Thymus (tissue), 11 donors: ENCODE data around the gene SRSF8. TPM values are rescaled to one million over a fixed set of nuclear protein-coding genes. Genes with fewer than 3 reads are reported as not detected.

ENCODE experiments used
- DNase-seq, 9 donors: peaks; one replicate each; pipeline ENCODE4 v3.0.0-alpha.2; 2013; ENCODE audit warnings: low spot score in 9 of 9, low read depth in 6 of 9, missing footprints in 1 of 9
- H3K27ac ChIP-seq, 2 donors: one replicate each; pipeline ENCODE4 v1.5.1; 2013; ENCODE audit warnings: control low read depth in 1 of 2, low read depth in 1 of 2, low read length in 1 of 2, mild to moderate bottlenecking in 1 of 2, moderate library complexity in 1 of 2
- H3K27me3 ChIP-seq, 2 donors: one replicate each; pipeline ENCODE4 v1.5.1; 2013; ENCODE audit warnings: low read length in 1 of 2; ENCODE audit not compliant: control insufficient read depth in 2 of 2, insufficient read depth in 1 of 2
- H3K36me3 ChIP-seq, 2 donors: one replicate each; pipeline ENCODE4 v1.5.1; 2013; ENCODE audit warnings: low read length in 1 of 2, mild to moderate bottlenecking in 1 of 2, moderate library complexity in 1 of 2; ENCODE audit not compliant: control insufficient read depth in 2 of 2, insufficient read depth in 2 of 2
- H3K4me1 ChIP-seq, 2 donors: one replicate each; pipeline ENCODE4 v1.5.1; 2013; ENCODE audit warnings: low read length in 2 of 2; ENCODE audit not compliant: control insufficient read depth in 2 of 2, insufficient read depth in 2 of 2
- H3K4me3 ChIP-seq, 2 donors: one replicate each; pipeline ENCODE4 v1.5.1; 2013; ENCODE audit warnings: low read length in 2 of 2, control low read depth in 1 of 2, mild to moderate bottlenecking in 1 of 2
- H3K9me3 ChIP-seq, 2 donors: one replicate each; pipeline ENCODE4 v1.5.1; 2013; ENCODE audit warnings: low read length in 1 of 2, mild to moderate bottlenecking in 1 of 2; ENCODE audit not compliant: control insufficient read depth in 2 of 2, insufficient read depth in 1 of 2
- WGBS: extraction: QIAGEN DNeasy Blood & Tissue Kit; methylation state at CpG from one replicate; pipeline ENCODE4 v1.1.7; 2013; 5-methylcytosine and 5-hydroxymethylcytosine counted together
- polyA plus RNA-seq: library from polyadenylated mRNA; stranded (reverse); fragments of 200-250 nt; gene quantifications from one replicate; pipeline ENCODE4 v1.2.3, GENCODE V29; 2013
- total RNA-seq: library from RNA; stranded (reverse); fragments of 120-200 nt; gene quantifications from one replicate; pipeline ENCODE4 v1.2.4, GENCODE V29; 2013
- donor health status: healthy.

The SRSF8 gene
- total and polyA plus RNA-seq, 2 donors, result 12.5 to 76.8 TPM

- 97% methylated on average over 1 of the region's 1 CpG for WGBS
- Histone ChIP-seq H3K27ac (no peak overlapping the region), H3K4me1 (peaks cover 10 to 23% of the 10 kb centered on the region in 2 donors), H3K36me3 (no peaks in the 10 kb centered on the region), H3K27me3 (peaks cover 0 to 8% of the 10 kb centered on the region in 2 donors), H3K9me3 (no peaks in the 10 kb centered on the region), H3K4me3 (no peak overlapping the region)
- DNase-seq, result no peak
Observed at GRCh38 chr11:95086836-95087570, 20.3 kb downstream of the SRSF8 start.

- Histone ChIP-seq H3K27ac (peak overlapping the region; percentile 79 to 93), H3K4me3 (peak overlapping the region; percentile 72 to 77), H3K4me1 (peaks cover 10 to 22% of the 10 kb centered on the region in 2 donors), H3K27me3 (peaks cover 0 to 8% of the 10 kb centered on the region in 2 donors), H3K9me3 (no peaks in the 10 kb centered on the region), H3K36me3 (no peaks in the 10 kb centered on the region)
- DNase-seq, result no peak
- 5% methylated on average over 27 of the region's 27 CpGs for WGBS
Observed at GRCh38 chr11:95088946-95089619, 22.4 kb downstream of the SRSF8 start.

GRCh38 chr11:95089620-95090542 is 23.2 kb downstream of the SRSF8 start, which contains the start of gene ENDOD1:
ENDOD1 (plus strand) TSS chr11:95089846; CDS start chr11:95089928, 82 bp downstream.
- Histone ChIP-seq H3K4me3 (peak within 1 kb of the TSS; percentile 72 to 77), H3K36me3 (no peaks in the 10 kb centered on the region), H3K4me1 (peaks cover 10 to 22% of the 10 kb centered on the region in 2 donors), H3K27ac (peak within 1 kb of the TSS; percentile 79 to 93), H3K27me3 (peaks cover 0 to 8% of the 10 kb centered on the region in 2 donors), H3K9me3 (no peaks in the 10 kb centered on the region)
- WGBS, result under 1% methylated on average over 106 of the region's 106 CpGs
- peak in 8 of 9 donors; percentile 65 to 92 (median 80) for DNase-seq

- no peak overlapping the region for H3K4me3 ChIP-seq
- no peaks in the 10 kb centered on the region for H3K36me3 ChIP-seq
- H3K4me1 ChIP-seq, result peaks cover 10 to 22% of the 10 kb centered on the region in 2 donors
- H3K27me3 ChIP-seq, result peaks cover 0 to 8% of the 10 kb centered on the region in 2 donors
- no peak overlapping the region for H3K27ac ChIP-seq
- H3K9me3 ChIP-seq, result no peaks in the 10 kb centered on the region
- DNase-seq, result no peak
Observed at GRCh38 chr11:95091663-95092180, 25.0 kb downstream of the SRSF8 start.

- no peaks in the 10 kb centered on the region for H3K9me3 ChIP-seq
- WGBS, result 58% methylated on average over 5 of the region's 5 CpGs
- no peaks in the 10 kb centered on the region for H3K36me3 ChIP-seq
- peaks cover 10 to 22% of the 10 kb centered on the region in 2 donors for H3K4me1 ChIP-seq
- no peak overlapping the region for H3K27ac ChIP-seq
- H3K4me3 ChIP-seq, result no peak overlapping the region
- H3K27me3 ChIP-seq, result peaks cover 0 to 8% of the 10 kb centered on the region in 2 donors
- DNase-seq, result peak in 2 of 9 donors; percentile 20 to 45
Observed at GRCh38 chr11:95092549-95093324, 26.0 kb downstream of the SRSF8 start.

- Histone ChIP-seq H3K27ac (no peak overlapping the region), H3K27me3 (peaks cover 0 to 8% of the 10 kb centered on the region in 2 donors), H3K9me3 (no peaks in the 10 kb centered on the region), H3K4me3 (no peak overlapping the region), H3K4me1 (peaks cover 10 to 22% of the 10 kb centered on the region in 2 donors), H3K36me3 (no peaks in the 10 kb centered on the region)
- WGBS, result 94% methylated on average over 3 of the region's 3 CpGs
- no peak for DNase-seq
Observed at GRCh38 chr11:95093548-95093947, 26.8 kb downstream of the SRSF8 start.

GRCh38 chr11:95095858-95096587 is 29.3 kb downstream of the SRSF8 start:
- H3K4me3 ChIP-seq, result no peak overlapping the region
- H3K4me1 ChIP-seq, result peaks cover 0 to 4% of the 10 kb centered on the region in 2 donors
- no peaks in the 10 kb centered on the region for H3K36me3 ChIP-seq
- H3K9me3 ChIP-seq, result no peaks in the 10 kb centered on the region
- no peak for DNase-seq
- 67% methylated on average over 4 of the region's 4 CpGs for WGBS
- no peak overlapping the region for H3K27ac ChIP-seq
- H3K27me3 ChIP-seq, result peaks cover 0 to 1% of the 10 kb centered on the region in 2 donors

- Histone ChIP-seq H3K4me3 (no peak overlapping the region), H3K27ac (no peak overlapping the region), H3K4me1 (peaks cover 0 to 3% of the 10 kb centered on the region in 2 donors), H3K9me3 (no peaks in the 10 kb centered on the region), H3K27me3 (no peaks in the 10 kb centered on the region), H3K36me3 (no peaks in the 10 kb centered on the region)
- 84% methylated on average over 3 of the region's 3 CpGs for WGBS
- no peak for DNase-seq
Observed at GRCh38 chr11:95097209-95097608, 30.5 kb downstream of the SRSF8 start.
